GM19468 (cell line): ENCODE measurements around the gene DRAM2.
A peak's percentile ranks its signal among the peaks of the same experiment; 100 is the strongest.

Experiments used
- ATAC-seq: cut with Tn5 transposase; IDR thresholded peaks from one replicate; pipeline ENCODE4 v1.9.1; 2021; ENCODE audit warnings: mild to moderate bottlenecking, moderate library complexity, moderate number of reproducible peaks; ENCODE audit not compliant: unreplicated experiment; ENCODE audit errors: extremely low read depth

DRAM2 gene

DNA sequence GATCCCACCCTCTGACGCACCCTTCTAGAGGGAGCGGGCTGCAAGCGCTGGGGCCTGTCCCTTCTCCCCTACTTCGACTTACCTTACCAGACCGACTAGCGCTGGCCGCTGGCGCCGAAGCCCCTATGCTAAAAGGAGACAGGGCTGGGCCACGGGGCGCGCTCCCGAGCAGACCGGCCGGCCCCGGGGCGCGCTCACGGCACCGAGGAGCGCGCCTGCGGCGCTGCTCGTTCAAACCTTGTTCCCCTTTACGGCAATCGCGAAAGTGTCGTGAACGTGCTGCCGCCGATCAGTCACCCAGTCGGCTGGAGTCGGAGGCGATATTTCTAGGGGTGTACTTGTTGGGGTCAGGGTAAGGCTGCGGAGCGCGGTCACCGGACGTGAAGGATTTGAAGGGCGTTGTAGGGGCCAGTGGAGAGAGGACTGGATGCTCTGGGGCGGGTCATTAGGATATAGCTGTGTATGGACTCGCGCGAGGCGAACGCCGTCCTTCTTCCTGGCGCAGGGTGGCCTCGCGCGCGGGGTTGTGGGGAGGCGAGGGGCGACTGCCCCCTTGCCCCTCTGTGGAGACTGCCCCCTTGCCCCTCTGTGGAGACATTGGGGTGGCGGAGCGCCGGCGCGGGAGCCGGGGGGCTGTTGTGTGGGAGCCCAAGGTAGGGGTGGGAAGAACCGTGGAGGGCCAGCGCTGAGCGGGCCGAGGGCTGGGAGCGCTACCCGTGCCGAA is at the start of gene DRAM2, which contains the start of gene CEPT1:
DRAM2 (minus strand) TSS at position 138 of the 724 bp plus-strand sequence. CDS start 8,539 bp downstream, outside the sequence.
CEPT1 (plus strand) TSS at position 268 of the 724 bp plus-strand sequence. CDS start 7,492 bp downstream, outside the sequence.
- peak; percentile 47 for ATAC-seq

DNA sequence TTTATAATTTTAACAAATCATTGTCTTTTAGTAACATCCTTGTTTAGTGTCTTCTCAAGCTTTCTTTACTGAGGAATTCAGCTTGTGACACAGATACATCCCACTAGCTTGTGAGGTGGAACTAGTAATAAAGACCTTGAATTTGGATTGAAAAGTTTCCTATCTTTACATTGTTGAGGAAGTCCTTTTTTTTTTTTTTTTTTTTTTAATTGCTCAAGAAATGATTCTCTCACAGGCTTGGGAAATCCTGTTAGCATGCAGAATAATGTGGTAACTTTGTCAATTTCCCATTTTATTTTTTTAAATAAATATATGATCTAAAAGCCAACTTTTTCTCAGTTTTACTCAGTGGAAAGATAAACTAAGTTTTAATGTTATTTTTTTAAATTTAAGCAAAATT is 44.8 kb upstream of the DRAM2 start:
- no peak for ATAC-seq

GRCh38 chr1:111183308-111184069 is 43.6 kb upstream of the DRAM2 start:
- no peak for ATAC-seq

- no peak for ATAC-seq
Measured at GRCh38 chr1:111182052-111182451, 42.2 kb upstream of the DRAM2 start.

DNA sequence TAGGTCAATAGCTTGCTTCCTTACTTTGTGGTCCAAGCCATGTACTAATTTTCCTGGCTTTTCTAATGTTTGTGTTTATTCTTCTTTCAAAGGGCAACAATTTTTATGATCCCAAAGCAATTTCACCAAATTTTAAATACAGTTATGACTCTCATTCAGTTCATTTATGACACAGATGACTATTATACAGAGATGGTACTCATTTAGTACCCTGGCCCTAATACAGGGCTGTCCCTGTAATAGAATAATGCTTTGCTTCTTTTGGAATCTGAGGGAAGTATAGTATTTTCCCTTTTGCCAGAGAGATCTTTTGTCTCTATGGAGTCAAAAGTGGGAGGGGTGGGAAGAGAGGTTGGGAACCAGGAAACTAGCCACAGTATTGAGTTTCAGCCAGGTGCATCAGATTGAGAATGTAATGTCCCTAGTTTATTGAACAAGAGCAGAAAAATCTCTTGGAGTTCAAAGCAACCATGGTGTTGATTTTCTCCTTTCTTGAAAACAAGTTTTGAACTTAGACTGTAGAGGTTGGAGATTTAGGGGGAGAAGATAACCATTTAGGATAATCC is 40.2 kb upstream of the DRAM2 start:
- ATAC-seq: no peak

- ATAC-seq: no peak
Measured at GRCh38 chr1:111176678-111177077, 36.8 kb upstream of the DRAM2 start.

DNA sequence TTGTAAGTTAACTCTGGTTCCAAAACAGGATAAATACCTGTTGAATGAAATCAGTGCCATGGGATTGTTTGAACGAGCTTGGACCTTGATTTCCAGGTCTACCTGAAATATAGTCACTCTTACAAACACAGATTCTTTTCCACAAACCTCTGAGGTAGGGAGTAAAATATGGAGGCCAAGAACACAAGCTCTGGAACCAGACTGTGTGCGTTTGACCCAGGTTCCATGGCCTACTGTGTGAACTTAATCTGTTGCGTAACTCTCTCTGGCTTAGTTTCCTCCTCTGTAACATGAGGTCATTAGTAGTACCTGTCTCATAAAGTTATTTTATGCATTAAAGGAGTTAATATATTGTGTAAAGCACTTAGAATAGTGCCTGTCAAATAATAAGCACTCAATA is 35.5 kb upstream of the DRAM2 start:
- no peak for ATAC-seq

GRCh38 chr1:111174070-111174469 is 34.2 kb upstream of the DRAM2 start:
- ATAC-seq: no peak

DNA sequence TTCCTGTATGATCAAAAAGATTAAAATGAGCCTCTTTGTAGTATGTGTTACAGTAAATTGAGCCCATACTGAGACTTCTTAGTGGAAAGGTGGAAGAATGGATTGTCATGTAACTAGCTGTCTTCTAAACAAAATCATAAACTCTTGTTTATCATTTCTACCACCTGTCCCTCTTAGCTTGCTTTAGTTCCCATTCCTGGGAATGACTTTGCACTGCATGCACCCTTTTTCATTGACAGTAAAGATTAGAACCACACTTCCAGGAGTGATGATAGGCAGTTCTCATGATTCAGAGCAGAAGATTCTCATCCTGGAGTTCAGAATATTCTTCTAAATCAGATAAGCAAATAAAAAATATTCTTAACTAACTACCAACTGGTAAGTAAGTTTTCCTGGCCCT is 32.6 kb upstream of the DRAM2 start:
- no peak for ATAC-seq

GRCh38 chr1:111164151-111164550 is 24.3 kb upstream of the DRAM2 start:
- no peak for ATAC-seq

GRCh38 chr1:111163363-111163762 is 23.5 kb upstream of the DRAM2 start:
- ATAC-seq: no peak

GRCh38 chr1:111162488-111162880 is 22.6 kb upstream of the DRAM2 start:
- ATAC-seq: no peak

GRCh38 chr1:111161843-111162487 is 22.1 kb upstream of the DRAM2 start:
- ATAC-seq: no peak

GRCh38 chr1:111157431-111157830 is 17.5 kb upstream of the DRAM2 start:
- no peak for ATAC-seq

DNA sequence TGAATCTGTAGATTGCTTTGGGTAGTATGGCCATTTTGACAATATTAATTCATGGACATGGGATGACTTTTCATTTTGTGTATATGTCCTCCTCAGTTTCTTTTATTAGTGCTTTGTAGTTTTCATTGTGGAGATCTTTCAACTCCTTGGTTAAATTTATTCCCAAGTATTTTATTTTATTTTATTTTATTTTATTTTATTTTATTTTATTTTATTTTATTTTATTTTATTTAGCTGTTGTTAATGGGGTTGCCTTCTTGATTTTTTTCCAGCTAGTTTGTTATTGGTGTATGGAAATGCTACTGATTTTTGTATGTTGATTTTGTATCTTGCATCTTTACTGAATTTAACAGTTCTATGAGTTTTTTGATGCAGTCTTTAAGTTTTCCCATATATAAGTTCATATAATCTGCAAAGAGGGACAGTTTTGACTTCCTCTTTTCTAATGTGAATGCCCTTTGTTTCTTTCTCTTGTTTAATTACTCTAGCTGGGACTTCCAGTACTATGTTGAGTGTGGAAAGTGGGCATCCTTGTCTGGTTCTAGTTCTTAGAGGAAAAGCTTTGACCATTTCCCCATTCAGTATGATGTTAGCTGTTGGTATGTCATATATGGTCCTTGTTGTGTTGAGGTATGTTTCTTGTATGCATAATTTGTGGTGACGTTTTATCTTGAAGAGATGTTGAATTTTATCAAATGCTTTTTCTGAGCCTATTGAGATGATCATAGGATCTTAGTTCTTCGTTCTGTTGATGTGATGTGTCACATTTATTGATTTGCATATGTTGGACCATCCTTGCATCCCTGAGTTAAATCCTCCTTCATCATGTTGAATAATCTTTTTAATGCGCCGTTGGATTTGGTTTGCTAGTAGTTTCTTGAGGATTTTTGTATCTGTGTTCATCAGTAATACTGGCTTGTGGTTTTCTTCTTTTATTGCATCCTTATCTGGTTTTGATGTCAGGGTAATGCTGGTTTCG is 14.4 kb upstream of the DRAM2 start:
- ATAC-seq: no peak

- no peak for ATAC-seq
Measured at GRCh38 chr1:111151838-111152237, 11.9 kb upstream of the DRAM2 start.

- no peak for ATAC-seq
Measured at GRCh38 chr1:111148376-111148881, 8.5 kb upstream of the DRAM2 start.

DNA sequence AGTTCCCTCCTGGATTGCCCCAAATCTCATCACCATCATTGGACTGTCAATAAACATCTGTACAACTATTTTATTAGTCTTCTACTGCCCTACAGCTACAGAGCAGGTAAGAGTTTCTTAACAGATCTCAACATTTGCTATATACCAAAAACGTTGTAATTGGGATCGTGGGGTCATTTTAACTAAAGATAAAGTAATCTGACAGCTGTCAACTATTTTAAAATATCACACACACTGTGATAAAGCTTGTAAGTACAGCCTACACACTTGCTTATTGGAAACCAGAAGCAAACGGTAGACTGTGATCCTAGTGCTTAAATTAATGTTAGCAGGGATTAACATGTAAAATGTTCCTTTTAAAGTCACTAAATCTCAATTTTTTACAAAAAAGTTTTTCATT is 8.1 kb upstream of the DRAM2 start:
- ATAC-seq: no peak
